ENCODE measurements around the gene TRIM69. TPM values are rescaled to one million over a fixed set of nuclear protein-coding genes. Genes with fewer than 3 reads are reported as not detected.
A peak's percentile ranks its signal among the peaks of the same experiment; 100 is the strongest.
"Not testable (repeated sequence)": the region's sequence is repeated elsewhere in the genome, so short reads cannot be mapped to it uniquely, and the experiment has no call there.

The TRIM69 gene
- total RNA-seq, 2 experiments from 2014 or later, result 65.8 to 67.9 TPM

DNA sequence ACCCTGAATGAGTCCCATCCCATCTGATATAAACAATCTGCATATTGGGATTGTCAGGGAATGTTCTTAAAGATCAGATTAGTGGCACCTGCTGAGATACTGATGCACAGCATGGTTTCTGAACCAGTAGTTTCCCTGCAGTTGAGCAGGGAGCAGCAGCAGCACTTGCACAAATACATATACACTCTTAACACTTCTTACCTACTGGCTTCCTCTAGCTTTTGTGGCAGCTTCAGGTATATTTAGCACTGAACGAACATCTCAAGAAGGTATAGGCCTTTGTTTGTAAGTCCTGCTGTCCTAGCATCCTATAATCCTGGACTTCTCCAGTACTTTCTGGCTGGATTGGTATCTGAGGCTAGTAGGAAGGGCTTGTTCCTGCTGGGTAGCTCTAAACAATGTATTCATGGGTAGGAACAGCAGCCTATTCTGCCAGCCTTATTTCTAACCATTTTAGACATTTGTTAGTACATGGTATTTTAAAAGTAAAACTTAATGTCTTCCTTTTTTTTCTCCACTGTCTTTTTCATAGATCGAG lies 20.5 kb upstream of the TRIM69 start:
- intact Hi-C loops (cut with DNase I, micrococcal nuclease), result no loop called here
- Mint-ChIP-seq H3K36me3 (ENCODE audit: low read depth) (peaks cover 87% of the 10 kb centered on the region), H3K4me1 (peaks cover 61% of the 10 kb centered on the region), H3K4me3 (peak overlapping the region; percentile 96), H3K9me3 (ENCODE audit: low read depth) (no peaks in the 10 kb centered on the region), H3K27me3 (no peaks in the 10 kb centered on the region), H3K27ac (peak overlapping the region; percentile 98)
- ChIA-PET CTCF (interaction anchor here (0.8 to 17.3 kb wide), 8 partner anchors 9 to 289 kb away, joined by 3 to 209 read pairs (median 24); partner anchors contain the start of genes SPG11 and TRIM69), POLR2A (interaction anchor here (0.6 to 13.9 kb wide), 5 partner anchors 12 to 51 kb away, joined by 4 to 474 read pairs (median 4); partner anchors contain the start of genes SPG11 and TRIM69)
- DNase-seq (no peak), ATAC-seq (no peak)

DNA sequence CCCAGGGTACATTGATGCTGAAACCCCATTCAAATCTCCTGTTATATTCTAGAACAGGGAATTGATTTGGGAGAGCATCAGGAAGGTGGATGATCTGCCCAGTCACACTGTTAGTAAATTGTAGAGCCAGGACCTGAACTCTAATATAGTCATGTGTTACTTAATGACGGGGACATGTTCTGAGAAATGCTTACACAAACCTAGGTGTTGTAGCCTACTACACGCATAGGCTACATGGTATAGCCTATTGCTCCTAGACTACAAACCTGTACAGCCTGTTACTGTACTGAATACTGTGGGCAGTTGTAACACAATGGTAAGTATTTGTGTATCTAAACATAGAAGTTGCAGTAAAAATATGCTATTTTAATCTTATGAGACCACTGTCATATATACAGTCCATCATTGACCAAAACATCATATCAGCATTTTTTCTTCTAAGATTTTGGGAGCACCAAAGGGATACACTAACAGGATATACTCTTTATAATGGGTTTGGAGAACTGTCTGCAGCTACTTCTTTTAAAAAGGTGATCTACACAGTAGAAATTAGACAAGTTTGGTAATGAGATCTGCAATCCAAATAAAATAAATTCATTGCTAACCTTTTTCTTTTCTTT lies 19.2 kb upstream of the TRIM69 start:
- POLR2A ChIA-PET, result interaction anchor here (12.7 to 13.9 kb wide), 2 partner anchors 14 to 52 kb away, joined by 274 to 474 read pairs; partner anchors contain the start of genes SPG11 and TRIM69
- Mint-ChIP-seq H3K4me3 (peak overlapping the region; percentile 96), H3K4me1 (peaks cover 73% of the 10 kb centered on the region), H3K36me3 (ENCODE audit: low read depth) (peaks cover 77% of the 10 kb centered on the region), H3K9me3 (ENCODE audit: low read depth) (no peaks in the 10 kb centered on the region), H3K27me3 (no peaks in the 10 kb centered on the region), H3K27ac (peak overlapping the region; percentile 98)
- CTCF ChIA-PET, result interaction anchor here (0.6 to 17.3 kb wide), 4 partner anchors 11 to 53 kb away, joined by 3 to 209 read pairs (median 78); partner anchors contain the start of genes SPG11 and TRIM69
- intact Hi-C loops (cut with DNase I, micrococcal nuclease), result no loop called here
- ATAC-seq, result no peak
- DNase-seq, result no peak

DNA sequence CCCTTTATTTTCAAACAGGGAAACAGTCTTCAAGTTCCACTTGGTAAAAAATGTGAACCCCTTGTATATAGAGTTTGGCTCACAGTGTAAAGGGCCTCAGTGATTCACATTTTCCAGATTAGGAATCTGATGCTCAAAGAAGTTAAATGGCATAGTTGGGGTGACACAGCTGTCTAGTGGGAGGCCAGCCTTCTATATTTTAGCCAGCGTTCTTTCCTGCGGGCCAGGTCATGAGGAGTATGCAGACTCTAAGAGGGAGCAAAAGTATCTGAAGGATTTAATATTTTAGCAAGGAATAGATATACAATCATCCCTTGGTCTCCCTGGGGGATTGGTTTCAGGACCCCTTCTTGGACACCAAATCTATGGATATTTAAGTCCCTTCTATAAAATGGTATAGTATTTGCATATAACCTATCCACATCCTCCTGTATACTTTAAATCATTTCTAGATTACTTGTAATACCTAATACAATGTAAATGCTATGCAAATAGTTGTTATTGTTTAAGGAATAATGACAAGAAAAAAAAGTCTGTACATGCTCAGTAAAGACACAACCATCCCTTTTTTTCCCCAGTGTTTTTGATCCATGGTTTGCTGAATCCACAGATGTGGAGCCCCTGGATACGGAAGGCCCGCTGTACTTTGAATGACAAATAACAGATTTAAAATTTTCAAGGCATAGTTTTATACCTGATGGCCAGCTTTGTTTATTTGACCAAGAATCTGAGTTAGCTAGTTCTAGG lies 18.0 kb upstream of the TRIM69 start:
- intact Hi-C loops (cut with DNase I, micrococcal nuclease), result no loop called here
- CTCF ChIA-PET, result interaction anchor here (3.9 to 17.3 kb wide), 3 partner anchors 11 to 55 kb away, joined by 44 to 209 read pairs (median 113); partner anchors contain the start of genes SPG11 and TRIM69
- peaks cover 65% of the 10 kb centered on the region for H3K36me3 Mint-ChIP-seq (ENCODE audit: low read depth)
- H3K27ac Mint-ChIP-seq, result peak overlapping the region; percentile 98
- peak overlapping the region; percentile 96 for H3K4me3 Mint-ChIP-seq
- H3K4me1 Mint-ChIP-seq, result peaks cover 78% of the 10 kb centered on the region
- no peak for ATAC-seq
- POLR2A ChIA-PET, result interaction anchor here (12.7 to 13.9 kb wide), 2 partner anchors 13 to 54 kb away, joined by 274 to 474 read pairs; partner anchors contain the start of genes SPG11 and TRIM69
- H3K9me3 Mint-ChIP-seq (ENCODE audit: low read depth), result no peaks in the 10 kb centered on the region
- H3K27me3 Mint-ChIP-seq, result no peaks in the 10 kb centered on the region
- DNase-seq, result peak; percentile 53

DNA sequence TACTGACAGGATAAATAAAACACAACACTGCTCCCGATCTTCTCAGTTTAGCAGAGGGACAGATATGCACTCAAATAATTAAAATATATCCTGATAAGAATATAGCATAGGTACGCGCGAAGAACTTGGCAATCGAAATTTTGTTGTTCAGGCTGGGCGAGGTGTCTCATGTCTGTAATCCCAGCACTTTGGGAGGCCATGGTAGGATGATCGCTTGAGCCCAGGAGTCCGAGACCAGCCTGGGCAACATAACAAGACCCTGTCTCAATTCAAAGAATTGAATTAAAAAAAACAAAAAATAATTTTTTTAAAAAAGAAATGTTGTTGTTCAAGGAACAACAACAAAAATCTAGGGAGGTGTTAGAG lies 17.4 kb upstream of the TRIM69 start:
- POLR2A ChIA-PET, result interaction anchor here (0.9 to 13.9 kb wide), 5 partner anchors 7 to 121 kb away, joined by 5 to 474 read pairs (median 33); partner anchors contain the start of genes B2M, PATL2, SPG11 and TRIM69
- CTCF ChIA-PET, result interaction anchor here (1.2 to 17.3 kb wide), 5 partner anchors 10 to 55 kb away, joined by 3 to 209 read pairs (median 44); partner anchors contain the start of genes SPG11 and TRIM69
- no peak for ATAC-seq

DNA sequence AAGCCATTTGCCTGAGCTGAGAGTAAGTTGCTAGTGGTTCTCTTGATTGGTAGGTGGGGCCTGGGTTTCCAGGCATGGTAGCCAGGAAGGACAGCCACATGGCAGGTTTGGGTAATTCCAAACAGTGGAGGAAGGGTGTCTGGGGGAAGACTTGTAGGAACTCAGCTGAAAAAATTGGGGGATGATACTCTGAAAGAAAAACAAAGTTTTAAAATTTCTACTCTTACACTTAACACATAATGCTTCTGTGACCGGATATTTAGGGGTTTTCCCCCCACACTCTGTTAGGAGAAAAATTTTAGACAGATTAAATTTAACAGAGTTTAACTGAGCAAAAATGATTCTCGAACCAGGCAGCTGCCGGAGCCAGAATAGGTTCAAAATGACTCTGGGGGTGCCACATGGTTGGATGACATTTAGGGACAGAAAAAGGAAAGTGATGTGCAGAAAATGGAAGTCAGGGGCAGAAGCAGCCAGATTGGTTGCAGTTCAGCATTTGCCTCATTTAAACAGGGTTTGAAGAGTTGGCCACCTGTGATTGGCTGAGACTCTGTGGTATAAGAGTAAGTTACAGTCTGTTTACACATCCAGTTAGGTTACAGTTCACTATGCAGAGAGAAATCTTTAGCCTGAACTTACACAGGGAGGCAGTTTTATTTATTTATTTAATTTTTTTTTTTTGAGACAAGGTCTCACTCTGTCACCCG lies 16.9 kb upstream of the TRIM69 start:
- intact Hi-C loops (cut with DNase I, micrococcal nuclease), result loop anchor here (1.0 kb wide), 2 partner anchors 8 to 9 kb away; partner anchors contain the start of genes B2M (in 1 of the 2) and PATL2 (in 1 of the 2)
- Mint-ChIP-seq H3K9me3 (ENCODE audit: low read depth) (no peaks in the 10 kb centered on the region), H3K4me3 (peak overlapping the region; percentile 96), H3K27me3 (no peaks in the 10 kb centered on the region), H3K36me3 (ENCODE audit: low read depth) (peaks cover 57% of the 10 kb centered on the region), H3K4me1 (peaks cover 88% of the 10 kb centered on the region), H3K27ac (peak overlapping the region; percentile 98)
- ATAC-seq (peak; percentile 73), DNase-seq (peak; percentile 85)
- POLR2A ChIA-PET, result interaction anchor here (0.9 to 13.9 kb wide), 5 partner anchors 7 to 121 kb away, joined by 5 to 474 read pairs (median 33); partner anchors contain the start of genes B2M, PATL2, SPG11 and TRIM69
- CTCF ChIA-PET, result interaction anchor here (1.2 to 17.3 kb wide), 5 partner anchors 9 to 56 kb away, joined by 3 to 209 read pairs (median 44); partner anchors contain the start of genes SPG11 and TRIM69

More for the DNA sequence above, 17.4 kb upstream of the TRIM69 start:
- H3K36me3 Mint-ChIP-seq (ENCODE audit: low read depth), result peaks cover 59% of the 10 kb centered on the region
- H3K4me1 Mint-ChIP-seq, result peaks cover 82% of the 10 kb centered on the region
- intact Hi-C loops (cut with DNase I, micrococcal nuclease), result loop anchor here (1.0 kb wide), 2 partner anchors 8 to 9 kb away; partner anchors contain the start of genes B2M (in 1 of the 2) and PATL2 (in 1 of the 2)
- no peaks in the 10 kb centered on the region for H3K9me3 Mint-ChIP-seq (ENCODE audit: low read depth)
- no peaks in the 10 kb centered on the region for H3K27me3 Mint-ChIP-seq
- H3K27ac Mint-ChIP-seq, result peak overlapping the region; percentile 98
- peak overlapping the region; percentile 96 for H3K4me3 Mint-ChIP-seq
- DNase-seq, result no peak

DNA sequence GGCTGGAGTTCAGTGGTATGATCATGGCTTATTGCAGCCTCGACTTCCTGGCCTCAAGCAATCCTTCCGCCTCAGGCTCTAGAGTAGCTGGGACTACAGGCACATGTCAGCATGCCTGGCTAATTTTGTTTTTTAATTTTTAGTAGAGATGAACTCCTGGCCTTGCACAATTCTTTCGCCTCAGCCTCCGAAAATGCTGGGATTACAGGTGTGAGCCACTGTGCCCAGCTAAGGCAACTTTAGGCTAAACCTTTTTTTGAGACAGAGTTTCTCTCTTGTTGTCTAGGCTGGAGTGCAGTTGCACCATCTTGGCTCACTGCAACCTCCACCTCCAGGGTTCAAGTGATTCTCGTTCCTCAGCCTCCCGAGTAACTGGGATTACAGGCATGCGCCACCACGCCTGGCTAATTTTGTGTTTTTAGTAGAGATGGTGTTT lies 16.3 kb upstream of the TRIM69 start:
- peaks cover 89% of the 10 kb centered on the region for H3K4me1 Mint-ChIP-seq
- peak overlapping the region; percentile 96 for H3K4me3 Mint-ChIP-seq
- DNase-seq; H3K9me3 Mint-ChIP-seq (ENCODE audit: low read depth); H3K27me3 Mint-ChIP-seq; ATAC-seq: not testable (repeated sequence)
- H3K27ac Mint-ChIP-seq, result peak overlapping the region; percentile 98
- ChIA-PET CTCF (interaction anchor here (1.0 to 17.3 kb wide), 6 partner anchors 9 to 56 kb away, joined by 3 to 209 read pairs (median 24); partner anchors contain the start of genes SPG11 and TRIM69), POLR2A (interaction anchor here (0.9 to 13.9 kb wide), 5 partner anchors 8 to 122 kb away, joined by 5 to 474 read pairs (median 33); partner anchors contain the start of genes B2M, PATL2, SPG11 and TRIM69)
- H3K36me3 Mint-ChIP-seq (ENCODE audit: low read depth), result peaks cover 52% of the 10 kb centered on the region
- intact Hi-C loops (cut with DNase I, micrococcal nuclease), result loop anchor here (1.0 kb wide), 2 partner anchors 8 to 9 kb away; partner anchors contain the start of genes B2M (in 1 of the 2) and PATL2 (in 1 of the 2)

DNA sequence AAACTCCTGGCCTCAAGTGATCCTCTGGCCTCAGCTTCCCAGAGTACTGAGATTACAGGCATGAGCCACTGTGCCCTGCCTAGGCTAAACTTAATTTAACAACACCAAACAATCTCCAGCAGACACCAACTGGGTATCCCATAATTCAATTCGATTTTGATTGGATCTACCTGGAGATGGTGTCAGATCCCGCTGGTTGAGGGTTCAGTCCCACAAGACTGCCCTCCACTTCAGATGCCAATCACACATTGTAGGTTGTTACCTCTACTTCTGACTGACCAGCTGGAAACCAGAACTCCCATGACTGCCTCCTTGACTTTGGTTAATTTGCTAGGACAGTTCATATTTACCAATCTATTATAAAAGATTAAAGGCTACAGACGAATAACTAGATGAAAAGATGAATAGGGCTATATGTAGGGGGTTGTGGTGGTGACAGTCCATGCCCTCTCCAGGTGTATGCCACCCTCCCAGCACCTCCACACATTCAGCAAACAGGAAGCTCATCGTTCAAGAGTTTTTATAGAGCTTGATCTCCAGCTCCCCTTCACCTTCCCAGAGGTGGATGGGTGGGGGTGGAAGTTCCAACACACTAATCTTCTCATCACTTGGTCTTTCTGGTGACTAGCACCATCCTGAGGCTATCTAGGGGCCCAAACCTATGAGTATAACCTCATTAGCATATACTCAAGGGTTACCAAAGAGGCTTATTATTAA lies 15.7 kb upstream of the TRIM69 start:
- ChIA-PET CTCF (interaction anchor here (1.0 to 17.3 kb wide), 4 partner anchors 8 to 57 kb away, joined by 4 to 209 read pairs (median 59); partner anchors contain the start of genes SPG11 and TRIM69), POLR2A (interaction anchor here (3.8 to 13.9 kb wide), 3 partner anchors 9 to 56 kb away, joined by 33 to 474 read pairs (median 274); partner anchors contain the start of genes B2M, PATL2, SPG11 and TRIM69)
- Mint-ChIP-seq H3K27me3 (no peaks in the 10 kb centered on the region), H3K4me3 (peak overlapping the region; percentile 96), H3K27ac (peak overlapping the region; percentile 98), H3K4me1 (peaks cover 88% of the 10 kb centered on the region), H3K36me3 (ENCODE audit: low read depth) (peaks cover 46% of the 10 kb centered on the region), H3K9me3 (ENCODE audit: low read depth) (no peaks in the 10 kb centered on the region)
- peak; percentile 4 for ATAC-seq
- intact Hi-C loops (cut with DNase I, micrococcal nuclease), result no loop called here
- peak; percentile 51 for DNase-seq

DNA sequence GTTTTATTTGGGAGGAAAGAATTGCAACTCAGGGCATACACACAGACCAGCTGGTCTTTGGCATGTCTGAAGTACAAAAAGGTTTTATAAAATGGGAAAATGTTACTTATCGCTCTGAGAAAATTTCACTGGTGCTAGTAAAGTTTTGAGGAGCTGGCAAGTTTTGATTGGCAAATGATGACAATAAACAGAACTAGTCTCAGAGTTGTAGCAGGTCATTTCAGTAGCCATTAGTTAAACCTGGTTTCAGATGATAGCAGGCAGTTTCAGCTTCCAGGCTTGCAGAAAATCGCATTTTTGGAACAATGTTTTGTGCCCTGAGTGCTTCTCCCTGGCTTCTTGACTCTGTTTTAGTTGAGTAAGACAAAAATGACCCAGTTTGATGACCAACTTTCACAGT lies 14.3 kb upstream of the TRIM69 start:
- CTCF ChIA-PET, result interaction anchor here (0.6 to 17.3 kb wide), 4 partner anchors 9 to 65 kb away, joined by 3 to 209 read pairs (median 4); partner anchors contain the start of gene SPG11
- POLR2A ChIA-PET, result interaction anchor here (3.8 to 13.9 kb wide), 2 partner anchors 10 to 57 kb away, joined by 33 to 274 read pairs; partner anchors contain the start of genes B2M, PATL2 and SPG11
- Mint-ChIP-seq H3K36me3 (ENCODE audit: low read depth) (peaks cover 38% of the 10 kb centered on the region), H3K9me3 (ENCODE audit: low read depth) (no peaks in the 10 kb centered on the region), H3K27me3 (no peaks in the 10 kb centered on the region), H3K4me3 (no peak overlapping the region), H3K4me1 (peaks cover 86% of the 10 kb centered on the region), H3K27ac (peak overlapping the region; percentile 98)
- ATAC-seq (no peak), DNase-seq (no peak)
- intact Hi-C loops (cut with DNase I, micrococcal nuclease), result no loop called here

DNA sequence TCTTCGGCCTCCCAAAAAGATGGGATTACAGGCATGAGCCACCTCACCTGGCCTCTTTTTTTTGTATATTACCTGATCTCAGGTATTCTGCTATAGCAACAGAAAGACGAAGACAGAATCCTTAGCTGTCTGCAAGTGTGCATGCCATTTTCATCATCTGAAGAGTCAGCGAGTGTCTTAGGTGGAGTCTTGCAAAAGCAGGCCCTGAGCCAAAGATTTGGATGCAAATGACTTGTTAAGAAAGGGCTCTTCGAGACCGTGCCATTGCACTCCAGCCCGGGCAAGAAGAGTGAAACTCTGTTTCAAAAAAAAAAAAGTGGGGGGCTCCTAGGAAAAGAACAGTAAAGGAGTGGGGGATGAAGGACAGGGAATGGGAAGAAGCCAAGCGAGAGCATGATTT lies 10.2 kb upstream of the TRIM69 start:
- Mint-ChIP-seq H3K27me3 (no peaks in the 10 kb centered on the region), H3K36me3 (ENCODE audit: low read depth) (peaks cover 16% of the 10 kb centered on the region), H3K9me3 (ENCODE audit: low read depth) (no peaks in the 10 kb centered on the region), H3K4me3 (peak overlapping the region; percentile 91), H3K27ac (peak overlapping the region; percentile 99), H3K4me1 (peaks cover 64% of the 10 kb centered on the region)
- intact Hi-C loops (cut with DNase I, micrococcal nuclease), result loop anchor here in 1 of 2 experiments (2.0 to 5.0 kb wide), 4 partner anchors 417 to 676 kb away; partner anchors contain the start of gene GOLM2
- peak; percentile 54 for DNase-seq
- ChIA-PET CTCF (interaction anchor here (0.7 to 6.0 kb wide), 7 partner anchors 11 to 472 kb away, joined by 3 to 113 read pairs (median 5); partner anchors contain the start of genes B2M, PATL2, SPG11 and TRIM69), POLR2A (interaction anchor here (0.6 to 15.3 kb wide), 7 partner anchors 10 to 414 kb away, joined by 3 to 474 read pairs (median 6); partner anchors contain the start of genes B2M, PATL2, SPG11 and TRIM69)
- ATAC-seq, result no peak
